Osteoblast (primary cell): Measurements from ENCODE around the gene CLEC4M. TPM values are rescaled to one million over a fixed set of nuclear protein-coding genes. Genes with fewer than 3 reads are reported as not detected.
A peak's percentile ranks its signal among the peaks of the same experiment; 100 is the strongest.

Source experiments
- DNase-seq: peaks from one replicate; pipeline ENCODE4 v3.0.0; 2011; ENCODE audit warnings: low spot score, mixed read lengths; ENCODE audit not compliant: insufficient read length; ENCODE audit errors: missing footprints
- H2AFZ ChIP-seq: 2 replicates; pipeline ENCODE4 v1.6.0; 2011; ENCODE audit warnings: mild to moderate bottlenecking, low read length
- H3K27ac ChIP-seq: 2 replicates; pipeline ENCODE4 v1.5.1; 2011; ENCODE audit warnings: mild to moderate bottlenecking, low read depth, low read length, moderate library complexity
- H3K27me3 ChIP-seq: 2 replicates; pipeline ENCODE4 v1.6.0; 2012; ENCODE audit warnings: mild to moderate bottlenecking, control low read depth, inconsistent platforms, low read length, moderate library complexity; ENCODE audit not compliant: insufficient read depth
- H3K36me3 ChIP-seq: 2 replicates; pipeline ENCODE4 v1.5.1; 2011; ENCODE audit warnings: mild to moderate bottlenecking, low read length, control low read depth, moderate library complexity; ENCODE audit not compliant: insufficient read depth
- H3K4me1 ChIP-seq: 2 replicates; pipeline ENCODE4 v1.5.1; 2011; ENCODE audit warnings: mild to moderate bottlenecking, low read length, control low read depth, moderate library complexity; ENCODE audit not compliant: insufficient read depth
- H3K4me2 ChIP-seq: 2 replicates; pipeline ENCODE4 v1.6.0; 2011; ENCODE audit warnings: mild to moderate bottlenecking, low read length; ENCODE audit not compliant: insufficient read depth
- H3K4me3 ChIP-seq: fragments of 200-600 bp; sonication (generic); 3 replicates; pipeline ENCODE4 v1.5.1; 2012; ENCODE audit warnings: mild to moderate bottlenecking, low read length, inconsistent platforms; ENCODE audit not compliant: insufficient read depth
- H3K79me2 ChIP-seq: 2 replicates; pipeline ENCODE4 v1.6.0; 2012; ENCODE audit warnings: mild to moderate bottlenecking, low read length, control low read depth, inconsistent platforms; ENCODE audit not compliant: insufficient read depth
- H3K9me3 ChIP-seq: 2 replicates; pipeline ENCODE4 v1.5.1; 2011; ENCODE audit warnings: low read depth, low read length, control low read depth
- H4K20me1 ChIP-seq: 2 replicates; pipeline ENCODE4 v1.6.0; 2012; ENCODE audit warnings: mild to moderate bottlenecking, low read length, control low read depth; ENCODE audit not compliant: insufficient read depth
- CTCF ChIP-seq: IDR thresholded peaks from 2 replicates; pipeline ENCODE4 v1.5.1; 2011; ENCODE audit warnings: mild to moderate bottlenecking, low read depth, low read length, moderate library complexity; ENCODE audit errors: extremely low read depth
- total RNA-seq: library from RNA; depleted of rRNA; stranded (reverse); fragments of >200 nt; gene quantifications from 2 replicates; pipeline ENCODE4 v1.2.3, GENCODE V29; 2012

CLEC4M gene
- total RNA-seq, 1 donor = not detected

DNA sequence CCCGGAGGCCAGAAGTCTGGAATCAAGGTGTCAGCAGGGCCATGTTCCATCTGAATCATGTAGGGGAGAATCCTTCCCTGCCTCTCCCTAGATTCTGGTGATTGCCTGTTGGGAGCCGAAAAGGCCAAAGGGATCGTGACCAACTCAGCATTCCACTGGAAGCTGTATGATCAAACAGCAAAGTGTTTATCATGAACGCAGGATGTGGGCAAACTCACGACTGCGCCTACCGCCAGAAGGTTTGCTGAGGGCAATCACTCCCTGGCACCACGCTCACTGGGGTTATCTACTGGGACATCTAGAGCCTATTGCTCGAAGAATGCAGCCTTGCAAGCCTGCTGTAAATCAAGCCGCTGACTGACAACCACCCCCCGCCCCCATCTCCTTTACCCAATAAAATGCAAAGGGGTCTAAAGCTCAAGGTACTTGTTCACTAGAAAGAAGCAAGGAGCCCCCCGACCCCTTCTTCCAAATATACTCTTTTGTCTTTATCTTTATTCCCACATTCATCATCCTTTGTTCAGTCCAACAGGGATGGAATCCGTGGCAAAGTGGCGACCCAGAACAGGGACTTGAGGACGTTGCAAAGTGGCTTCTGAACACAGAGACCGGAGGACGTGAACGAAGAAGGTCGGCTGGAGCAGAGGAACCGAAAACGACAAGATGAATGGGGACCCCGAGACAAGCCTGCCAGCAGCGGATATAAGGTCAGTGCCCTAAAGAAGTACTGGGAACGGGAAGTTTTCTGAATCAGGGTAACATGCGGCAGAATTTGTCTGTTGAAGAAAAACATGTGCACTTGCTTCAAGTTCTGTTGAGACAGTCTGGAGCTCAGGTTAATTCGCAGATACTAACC lies 16.8 kb downstream of the CLEC4M start:
- Histone ChIP-seq H3K79me2 (no peaks in the 10 kb centered on the region), H3K4me3 (no peak overlapping the region), H3K4me1 (no peaks in the 10 kb centered on the region), H2AFZ (no peak overlapping the region), H4K20me1 (no peaks in the 10 kb centered on the region), H3K27me3 (peaks cover 37% of the 10 kb centered on the region), H3K36me3 (no peaks in the 10 kb centered on the region), H3K9me3 (no peaks in the 10 kb centered on the region), H3K4me2 (no peak overlapping the region), H3K27ac (no peak overlapping the region)
- TF ChIP-seq CTCF = no peak
- DNase-seq = no peak

- Histone ChIP-seq H3K79me2 (no peaks in the 10 kb centered on the region), H3K27me3 (peaks cover 28% of the 10 kb centered on the region), H4K20me1 (no peaks in the 10 kb centered on the region), H3K4me3 (no peak overlapping the region), H3K36me3 (no peaks in the 10 kb centered on the region), H3K4me2 (no peak overlapping the region), H3K9me3 (no peaks in the 10 kb centered on the region), H3K27ac (no peak overlapping the region), H3K4me1 (no peaks in the 10 kb centered on the region), H2AFZ (no peak overlapping the region)
- TF ChIP-seq CTCF = no peak
- DNase-seq = no peak
These were observed 18.1 kb downstream of the CLEC4M start for GRCh38 chr19:7781157-7781556.

DNA sequence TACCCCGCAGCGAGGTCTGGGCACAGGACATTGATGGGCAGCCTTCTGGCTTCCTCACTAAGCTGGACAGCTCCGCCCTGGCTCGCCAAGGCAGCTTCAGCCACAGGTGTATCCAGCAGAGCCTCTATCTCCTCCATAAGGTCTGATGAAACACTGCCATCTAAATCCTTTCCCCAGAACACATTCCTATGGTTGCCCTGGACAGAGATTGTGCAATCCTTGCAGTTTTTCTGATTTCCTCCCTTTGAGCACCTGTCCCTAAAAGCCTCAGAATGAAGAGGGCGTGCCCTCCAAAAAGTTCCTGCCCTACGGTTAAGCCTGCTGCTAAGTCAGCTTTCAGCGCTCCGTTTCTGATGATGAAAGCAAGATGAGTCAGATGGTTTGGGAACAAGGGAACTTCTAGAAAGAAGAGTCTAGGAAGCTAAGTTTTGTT lies 21.0 kb downstream of the CLEC4M start:
- no peaks in the 10 kb centered on the region for H3K9me3 ChIP-seq
- no peaks in the 10 kb centered on the region for H4K20me1 ChIP-seq
- H3K4me2 ChIP-seq = no peak overlapping the region
- H3K4me1 ChIP-seq = no peaks in the 10 kb centered on the region
- peaks cover 42% of the 10 kb centered on the region for H3K27me3 ChIP-seq
- H3K4me3 ChIP-seq = no peak overlapping the region
- H3K36me3 ChIP-seq = no peaks in the 10 kb centered on the region
- DNase-seq = peak; percentile 91
- H2AFZ ChIP-seq = no peak overlapping the region
- no peaks in the 10 kb centered on the region for H3K79me2 ChIP-seq
- H3K27ac ChIP-seq = no peak overlapping the region
- no peak for TF ChIP-seq CTCF

GRCh38 chr19:7784856-7785255 lies 21.8 kb downstream of the CLEC4M start:
- Histone ChIP-seq H2AFZ (no peak overlapping the region), H3K4me3 (no peak overlapping the region), H3K27me3 (peaks cover 39% of the 10 kb centered on the region), H3K79me2 (no peaks in the 10 kb centered on the region), H4K20me1 (no peaks in the 10 kb centered on the region), H3K9me3 (no peaks in the 10 kb centered on the region), H3K4me1 (no peaks in the 10 kb centered on the region), H3K27ac (no peak overlapping the region), H3K36me3 (no peaks in the 10 kb centered on the region), H3K4me2 (no peak overlapping the region)
- DNase-seq = no peak
- TF ChIP-seq CTCF = no peak
